Tongue (tissue), 2 donors: ENCODE results near the gene TTC12. TPM values are rescaled to one million over a fixed set of nuclear protein-coding genes. Genes with fewer than 3 reads are reported as not detected.
"Not testable (repeated sequence)": the region's sequence is repeated elsewhere in the genome, so short reads cannot be mapped to it uniquely, and the experiment has no call there.

ENCODE experiments used
- DNase-seq: peaks from one replicate; pipeline ENCODE4 v3.0.0-alpha.2; 2015
- total RNA-seq: library from RNA; depleted of rRNA; stranded (reverse); fragments of >200 nt; gene quantifications from one replicate; pipeline ENCODE4 v1.2.3, GENCODE V29; 2014

The TTC12 gene
- total RNA-seq, 1 donor from 2014 or later: 17.8 TPM

DNA sequence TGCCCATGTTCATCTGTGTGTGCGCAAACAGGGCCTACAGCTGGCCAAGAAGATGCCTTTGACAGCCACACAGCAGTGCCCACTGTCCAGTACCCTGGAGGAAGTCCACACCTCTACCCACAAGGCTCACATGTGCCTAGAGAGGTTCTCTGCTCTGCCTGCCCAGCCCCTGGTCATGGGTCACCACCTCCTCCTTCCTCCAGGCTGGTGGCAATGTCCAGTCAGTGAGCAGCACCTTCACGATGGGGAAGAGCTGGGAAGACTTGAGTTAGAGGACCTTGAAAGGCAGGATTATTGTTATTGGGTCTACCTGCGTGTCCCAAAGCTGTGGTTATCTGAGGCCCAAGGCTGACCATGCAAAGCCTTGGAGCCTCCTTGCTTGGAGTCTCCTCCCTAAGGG lies 28.4 kb upstream of the TTC12 start:
- DNase-seq: no peak

DNA sequence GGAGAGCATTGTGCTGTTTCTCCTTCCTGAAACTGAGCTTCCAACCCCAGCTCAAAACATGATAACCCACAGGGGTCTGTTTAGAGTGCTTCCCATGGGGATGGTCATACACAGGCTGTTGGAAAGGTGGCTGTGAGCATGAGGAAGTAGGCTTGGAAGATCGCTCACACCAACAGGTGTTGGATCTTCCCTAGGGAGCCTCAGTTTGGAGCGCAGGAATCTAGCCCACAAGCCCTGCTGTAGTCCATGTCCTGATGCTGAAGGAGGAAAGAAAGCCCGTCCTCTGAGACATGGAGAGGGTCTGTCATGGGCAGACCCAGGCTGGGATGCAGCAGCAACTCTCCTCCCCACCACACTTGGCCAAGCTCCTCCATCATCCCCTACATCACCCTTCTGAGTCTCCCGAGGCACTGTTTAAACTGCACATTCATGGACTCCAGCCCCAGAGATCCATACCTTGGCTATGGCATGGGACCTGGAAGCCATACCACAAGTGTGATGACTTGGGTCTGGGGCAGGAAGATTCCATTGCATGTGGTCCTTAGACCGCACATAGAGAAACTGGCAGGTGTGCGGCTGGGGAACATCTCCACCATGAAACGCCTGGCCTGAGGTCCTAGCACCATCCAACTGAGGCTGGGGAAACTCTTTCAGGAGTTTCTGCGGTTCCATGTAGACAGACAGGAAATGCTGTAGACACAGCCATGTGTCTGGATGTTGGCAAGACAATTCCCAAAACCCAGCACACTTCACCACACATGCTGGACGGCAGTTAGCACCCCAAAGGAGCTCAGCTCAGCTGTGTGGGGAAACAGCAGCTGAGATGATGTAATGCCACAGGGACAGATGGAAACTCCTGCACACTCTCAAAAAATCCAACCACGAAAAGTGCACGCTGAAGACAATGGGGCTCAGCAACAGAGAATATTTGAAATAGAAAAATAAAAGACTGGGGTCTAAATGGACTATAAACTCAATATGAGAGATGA lies 27.6 kb upstream of the TTC12 start:
- peak; percentile 88 for DNase-seq

DNA sequence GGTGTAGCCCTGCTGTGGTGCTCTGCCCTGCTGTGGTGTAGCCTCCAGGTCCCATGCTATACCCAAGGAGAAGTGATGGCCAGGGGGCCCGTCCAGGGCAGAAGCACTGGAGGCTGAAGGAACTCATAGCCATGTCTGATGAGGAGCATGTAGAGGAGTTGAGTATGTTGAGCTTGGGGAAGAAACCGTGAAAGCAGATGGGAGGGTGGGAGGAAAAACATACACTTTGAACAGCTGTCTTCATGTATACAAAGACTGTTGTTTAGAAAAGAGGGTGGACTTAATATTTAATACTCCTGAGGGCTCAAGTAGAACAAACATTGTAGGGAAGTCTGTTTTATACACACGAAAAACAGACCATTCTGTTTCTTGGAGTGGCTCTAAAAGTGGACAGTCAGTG lies 26.6 kb upstream of the TTC12 start:
- peak; percentile 55 for DNase-seq

DNA sequence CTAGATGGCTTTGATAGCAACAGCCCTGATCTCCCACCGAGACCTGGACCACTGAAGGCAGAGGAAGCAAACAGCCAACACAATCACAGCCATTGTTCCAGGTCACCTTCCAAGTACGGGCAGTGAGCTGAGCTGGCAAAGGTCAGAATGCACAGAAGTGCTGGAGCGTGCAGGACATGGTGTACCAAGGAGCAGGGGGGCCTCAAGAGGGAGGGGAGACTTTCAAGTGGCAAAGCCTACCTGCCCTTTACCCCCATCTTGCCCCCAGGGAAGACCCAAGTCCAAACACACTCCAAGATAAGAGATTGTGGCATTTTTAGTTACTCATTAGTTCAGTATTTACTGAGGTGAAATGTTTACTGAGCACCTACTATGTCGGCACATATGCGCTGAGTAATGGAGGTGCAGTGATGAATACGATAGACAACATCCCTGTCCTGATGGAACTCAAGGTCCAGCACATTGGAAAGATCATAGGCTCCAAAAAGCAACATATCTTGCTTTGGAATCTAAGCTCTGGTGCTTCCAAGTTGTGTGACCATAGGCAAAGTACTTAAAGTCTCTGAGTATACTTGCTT lies 26.0 kb upstream of the TTC12 start:
- DNase-seq: no peak

DNA sequence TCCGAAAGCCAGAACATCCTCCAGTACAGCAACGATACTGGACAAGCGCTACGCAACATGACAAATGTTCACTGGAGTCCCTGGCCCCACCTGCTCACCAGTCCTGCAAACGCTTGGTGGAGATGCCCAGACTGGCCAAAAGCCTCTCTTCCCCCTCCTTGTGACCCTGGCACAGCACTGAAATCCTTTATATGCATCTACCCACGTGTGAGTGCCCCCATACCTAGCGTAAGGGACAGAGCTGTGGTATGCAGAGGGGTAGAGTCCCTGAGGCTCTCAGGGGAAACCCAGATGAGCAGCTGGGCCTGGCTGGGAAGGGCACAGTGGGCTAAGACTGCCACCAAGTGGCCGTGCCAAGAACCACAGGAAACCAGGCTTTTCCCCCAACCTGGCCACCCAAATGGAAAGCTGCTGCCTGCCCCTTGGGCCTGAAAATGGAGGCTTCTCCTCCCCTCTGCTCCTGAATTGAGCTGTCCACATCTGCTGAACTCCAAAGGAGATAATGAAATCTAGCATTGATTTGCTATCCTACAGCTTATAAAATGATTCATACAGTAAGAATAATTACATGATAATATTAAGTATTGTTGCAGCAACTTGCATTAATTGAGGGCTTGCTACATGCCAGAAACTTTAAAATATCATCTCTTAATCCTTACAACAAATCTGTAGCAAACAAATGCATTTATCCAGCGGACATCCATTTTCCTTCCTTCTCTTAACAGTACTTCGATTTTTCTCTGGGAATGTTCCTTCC lies 24.8 kb upstream of the TTC12 start:
- peak; percentile 82 for DNase-seq

DNA sequence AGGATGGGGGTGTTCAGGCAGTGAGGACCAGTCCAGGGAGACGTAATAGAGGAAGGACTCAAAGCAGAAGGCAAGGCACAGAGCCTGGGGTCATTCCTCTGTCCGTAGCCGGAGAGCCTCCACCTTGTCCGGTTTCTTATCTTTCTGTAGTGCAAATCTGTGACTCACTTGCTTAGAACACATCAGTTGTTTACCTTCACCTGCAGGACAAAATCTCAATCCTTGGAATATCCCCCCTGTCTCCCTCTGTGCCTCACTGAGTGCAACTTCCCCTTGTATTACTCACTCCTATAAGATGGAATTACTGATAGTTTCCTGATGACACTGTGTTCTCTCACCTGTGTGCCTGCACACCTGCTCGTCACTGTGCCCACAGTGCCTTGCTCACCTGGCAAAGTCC lies 20.4 kb upstream of the TTC12 start:
- DNase-seq: no peak

DNA sequence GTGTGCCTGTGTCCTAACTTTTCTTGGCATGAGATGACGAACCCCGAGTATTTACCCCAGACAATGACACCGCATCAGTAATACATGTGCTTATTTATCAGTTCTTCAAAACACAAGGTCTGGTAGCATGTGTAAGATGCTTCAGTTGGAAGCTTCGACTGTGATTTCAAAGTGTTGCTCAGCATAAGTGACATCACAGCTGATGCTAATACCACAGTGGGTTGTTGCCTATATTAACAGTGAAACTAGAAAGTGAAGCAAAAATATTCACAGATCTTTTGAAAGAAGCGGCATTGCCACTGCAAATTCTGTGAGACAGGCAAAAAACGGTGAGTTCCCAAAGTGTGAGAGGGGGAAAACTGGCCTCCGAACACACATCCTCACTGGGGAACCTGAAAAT lies 18.4 kb upstream of the TTC12 start:
- no peak for DNase-seq

DNA sequence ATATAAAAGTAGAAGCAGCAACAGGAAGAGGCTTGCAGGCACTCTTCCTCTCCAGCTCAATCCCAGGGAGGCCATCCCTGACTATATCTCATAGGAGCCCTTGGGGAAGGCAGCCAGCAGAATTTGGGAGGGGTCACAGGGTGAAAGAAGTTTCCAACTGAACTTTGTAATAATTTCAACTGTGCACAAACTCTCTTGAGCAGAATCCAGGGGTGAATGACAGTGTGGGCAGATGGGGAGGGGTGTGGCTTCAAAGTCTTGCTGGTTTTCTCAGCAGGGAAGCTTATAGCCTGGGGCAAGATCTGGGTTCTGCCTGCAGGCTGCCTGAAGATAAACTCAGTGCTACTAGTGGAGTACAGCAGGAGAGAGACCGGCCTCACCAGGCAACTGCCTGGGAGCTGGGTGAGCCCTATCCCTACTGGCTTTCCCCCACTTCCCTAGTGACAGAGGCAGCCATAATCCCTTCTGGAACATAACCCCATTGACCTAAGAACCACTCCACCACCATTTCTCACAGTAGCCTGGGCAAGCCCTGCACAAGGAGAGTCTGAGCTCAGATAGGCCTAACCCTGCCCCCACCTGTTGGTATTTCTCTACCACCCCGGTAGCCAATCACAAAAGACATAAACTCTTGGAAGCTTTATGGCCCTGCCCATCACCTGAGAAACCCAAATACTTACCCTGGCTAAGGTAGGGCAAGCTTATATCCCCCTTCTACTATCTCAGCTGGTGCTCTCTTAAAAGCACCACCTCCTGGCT lies 17.8 kb upstream of the TTC12 start:
- no peak for DNase-seq

DNA sequence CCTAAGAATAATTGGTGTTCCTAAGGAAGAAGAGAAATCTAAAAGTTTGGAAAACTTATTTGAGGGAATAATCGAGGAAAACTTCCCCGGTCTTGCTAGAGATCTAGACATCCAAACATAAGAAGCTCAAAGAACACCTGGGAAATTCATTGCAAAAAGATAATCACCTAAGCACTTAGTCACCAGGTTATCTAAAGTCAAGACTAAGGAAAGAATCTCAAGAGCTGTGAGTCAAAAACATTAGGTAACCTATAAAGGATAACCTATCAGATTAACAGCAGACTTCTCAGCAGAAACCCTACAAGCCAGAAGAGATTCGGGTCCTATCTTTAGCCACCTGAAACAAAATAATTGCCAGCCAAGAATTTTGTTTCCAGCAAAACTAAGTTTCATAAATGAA lies 15.9 kb upstream of the TTC12 start:
- DNase-seq: not testable (repeated sequence)

DNA sequence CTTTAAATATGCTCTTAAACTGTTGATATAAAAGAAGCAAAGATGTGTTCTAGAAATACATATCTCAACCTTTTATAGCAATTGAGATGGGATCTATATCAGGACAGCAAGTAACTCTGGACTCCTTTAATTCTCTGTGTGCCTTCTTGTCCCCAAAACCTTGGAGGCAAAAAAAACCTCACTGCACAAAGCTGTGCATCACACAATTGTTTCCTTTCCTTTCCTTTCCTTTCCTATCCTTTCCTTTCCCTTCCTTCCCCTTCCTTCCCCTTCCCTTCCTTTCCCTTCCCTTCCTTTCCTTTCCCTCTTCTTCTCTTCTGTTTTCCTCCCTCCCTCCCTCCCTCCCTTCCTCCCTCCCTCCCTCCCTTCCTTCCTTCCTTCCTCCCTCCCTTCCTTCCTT lies 9.5 kb upstream of the TTC12 start:
- no peak for DNase-seq

DNA sequence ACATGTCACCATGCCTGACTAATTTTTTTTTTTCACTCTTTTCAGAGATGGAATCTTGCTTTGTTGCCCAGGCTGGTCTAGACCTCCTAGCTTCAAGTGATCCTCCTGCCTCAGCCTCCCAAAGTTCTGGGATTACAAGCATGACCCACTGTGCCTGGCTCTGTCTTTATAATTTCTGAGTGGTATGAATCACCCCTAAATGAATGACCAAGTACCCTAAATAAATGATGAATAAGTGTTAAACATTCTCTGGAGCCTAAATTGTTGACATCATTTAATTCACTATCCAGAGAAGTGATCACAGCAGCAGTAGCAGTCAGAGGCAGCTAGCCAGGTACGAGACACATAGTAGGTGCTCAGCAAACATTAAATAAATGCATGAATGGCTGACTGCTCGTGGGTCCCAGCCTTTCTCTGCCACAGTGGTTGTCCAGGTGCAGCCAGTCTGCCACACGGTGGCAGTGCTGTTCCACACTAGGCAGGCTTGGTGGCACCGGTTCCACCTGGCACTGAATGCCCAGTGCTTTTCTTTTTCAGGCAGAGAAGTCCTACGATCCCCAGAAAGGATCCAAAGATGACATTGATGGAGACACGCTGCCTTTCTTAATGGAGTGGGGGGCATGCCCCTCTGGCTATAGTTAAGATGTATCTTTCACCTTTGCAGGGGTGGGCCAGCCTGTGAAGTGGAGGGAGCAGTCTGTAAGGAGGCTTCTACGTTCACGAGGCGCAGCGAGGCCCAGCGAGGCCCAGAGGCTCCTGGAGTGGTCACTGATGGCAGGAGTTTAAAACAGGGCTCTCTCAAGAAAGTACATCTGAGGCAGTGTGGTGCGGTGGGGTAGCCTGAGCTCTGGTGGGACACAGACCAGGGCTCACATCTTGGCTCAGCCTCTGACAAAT lies 8.7 kb upstream of the TTC12 start:
- DNase-seq: peak; percentile 84

DNA sequence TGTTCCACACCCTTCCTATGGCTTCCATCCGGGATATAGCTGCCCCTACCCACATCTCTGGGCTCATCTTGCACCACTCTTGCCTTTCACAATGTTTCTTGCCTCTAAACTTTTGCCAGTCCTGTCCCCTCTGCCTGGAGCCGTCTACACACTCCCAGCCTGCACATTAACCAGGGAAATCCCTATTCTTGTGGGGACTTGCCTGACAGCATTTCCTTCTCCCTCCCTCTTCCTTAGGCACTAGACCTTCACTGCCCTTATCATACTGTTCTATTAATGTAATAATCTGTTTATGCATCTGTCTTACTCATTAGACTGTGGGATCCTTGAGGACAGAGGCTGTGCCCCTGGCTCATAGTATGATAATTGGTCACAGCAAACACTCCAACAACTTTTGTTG lies 5.8 kb upstream of the TTC12 start:
- DNase-seq: no peak

DNA sequence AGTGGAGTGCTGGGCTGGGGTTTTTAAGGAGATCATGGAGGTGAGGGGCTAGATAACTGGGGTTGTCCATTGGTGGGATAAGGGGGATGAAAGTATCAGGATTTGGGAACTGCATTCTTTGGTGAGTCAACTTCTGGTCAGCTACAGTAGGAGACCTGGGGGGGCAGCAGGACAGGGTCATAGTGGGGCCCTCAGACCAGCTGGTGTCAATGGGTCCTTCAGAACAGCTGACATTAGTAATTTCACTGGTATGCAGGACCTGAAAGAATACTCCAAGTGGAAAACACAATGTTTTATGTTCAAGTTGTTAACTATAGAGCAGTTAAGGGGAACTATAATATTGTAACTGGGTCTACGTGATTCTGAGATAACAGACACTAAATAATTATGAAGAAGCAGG lies 2.8 kb upstream of the TTC12 start:
- DNase-seq: no peak

DNA sequence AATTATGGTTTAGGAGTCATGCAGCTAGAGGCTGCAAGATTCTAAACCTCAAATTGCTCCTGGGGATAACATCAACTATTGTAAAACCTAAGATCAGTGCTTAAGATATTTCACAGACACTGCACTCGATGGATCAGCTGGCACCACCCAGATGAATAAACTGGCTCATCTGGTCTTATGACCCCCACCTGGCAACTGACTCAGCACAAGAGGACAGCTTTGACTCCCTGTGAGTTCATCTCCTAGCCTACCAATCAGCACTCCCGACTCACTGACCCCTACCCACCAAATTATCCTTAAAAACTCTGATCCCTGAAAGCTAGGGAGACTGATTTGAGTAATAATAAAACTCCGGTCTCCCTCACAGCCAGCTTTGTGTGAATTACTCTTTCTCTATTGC lies 782 bp upstream of the TTC12 start:
- DNase-seq: no peak

DNA sequence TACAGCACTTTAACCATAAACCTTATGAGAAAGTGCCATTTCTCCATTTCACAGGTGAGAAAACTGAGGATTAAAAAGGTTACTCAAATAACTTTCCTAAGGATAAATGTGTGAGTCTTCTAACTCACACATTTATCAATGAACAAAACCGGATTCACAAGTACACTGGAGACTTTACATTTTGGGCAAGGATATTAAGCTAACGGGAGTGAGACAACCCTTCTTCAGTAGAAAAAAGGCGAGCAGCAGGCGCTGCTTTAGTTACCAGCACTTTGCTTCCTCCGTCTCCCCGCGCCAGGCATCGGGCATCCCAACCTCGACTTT lies 356 bp upstream of the TTC12 start:
- no peak for DNase-seq

DNA sequence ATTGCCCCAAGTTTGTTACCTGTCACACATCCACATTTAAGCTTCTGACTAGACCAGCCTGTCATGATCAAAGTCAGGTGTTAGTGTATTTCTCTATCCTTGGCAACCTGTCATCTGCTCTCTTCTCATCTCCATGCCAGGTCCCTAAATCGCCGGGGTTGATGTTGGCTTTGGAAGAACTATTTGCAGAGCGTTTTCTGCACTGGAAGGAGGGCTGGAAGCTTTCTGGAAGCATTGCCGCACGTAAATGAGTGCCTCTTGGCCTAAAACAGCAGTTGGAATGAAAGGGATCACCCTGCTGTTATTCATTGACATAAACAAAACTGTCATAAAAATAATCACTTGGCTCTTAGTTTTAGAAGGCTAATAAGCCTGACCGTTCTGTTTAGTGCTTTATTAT lies 1.4 kb downstream of the TTC12 start:
- no peak for DNase-seq

DNA sequence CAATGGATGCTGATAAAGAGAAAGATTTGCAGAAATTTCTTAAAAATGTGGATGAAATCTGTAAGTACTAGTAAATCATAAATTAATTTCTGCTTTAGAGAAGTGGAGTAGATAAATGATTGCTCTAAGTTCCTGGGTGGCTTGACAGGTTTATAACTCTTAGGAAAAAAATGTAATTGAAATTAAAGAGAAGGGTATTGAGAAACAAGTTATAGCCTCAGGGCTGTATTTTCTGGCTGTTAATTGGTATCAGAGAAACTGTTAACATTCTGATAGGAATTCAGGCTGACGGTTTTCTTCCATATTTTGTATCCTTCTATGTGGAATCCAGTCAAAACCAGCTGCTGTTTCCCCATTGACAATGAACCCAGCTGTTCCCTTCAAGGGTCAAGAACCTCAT lies 1.9 kb downstream of the TTC12 start:
- DNase-seq: no peak

DNA sequence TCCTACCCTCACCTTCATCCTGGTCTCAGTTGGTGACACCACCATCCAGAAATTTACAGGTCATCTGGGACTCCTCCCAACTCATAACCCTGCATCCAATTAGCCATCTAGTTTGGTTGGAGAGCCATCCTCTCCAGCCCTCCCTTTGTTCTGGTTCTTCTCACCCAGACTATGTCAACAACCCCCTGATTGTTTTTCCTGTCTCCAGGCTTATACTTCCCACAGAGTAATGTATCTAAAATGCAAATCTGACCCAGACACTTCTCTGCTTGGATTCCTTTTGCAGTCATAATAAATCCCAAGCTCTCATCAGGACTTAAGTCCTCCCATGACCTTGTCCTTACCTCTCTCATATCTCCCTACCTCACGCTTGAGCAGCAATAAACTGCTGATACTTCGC lies 3.0 kb downstream of the TTC12 start:
- DNase-seq: no peak

DNA sequence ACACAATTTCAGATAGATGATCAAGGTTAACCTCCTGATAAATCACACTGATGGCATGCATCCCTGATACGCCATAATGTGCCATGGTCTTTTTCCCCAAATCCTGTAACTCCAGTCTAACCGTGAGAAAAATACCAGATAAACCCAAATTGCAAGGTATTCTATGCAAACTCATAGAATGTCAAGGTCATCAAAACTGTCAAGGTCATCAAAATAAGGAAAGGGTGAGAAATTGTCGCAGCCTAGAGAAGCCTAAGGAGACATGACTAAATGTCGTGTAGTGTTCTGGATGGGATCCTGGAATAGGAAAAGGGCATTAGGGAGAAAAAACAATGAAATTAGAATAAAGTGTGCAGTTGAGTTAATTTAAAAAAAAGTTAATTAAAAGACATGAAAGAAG lies 4.7 kb downstream of the TTC12 start:
- no peak for DNase-seq

DNA sequence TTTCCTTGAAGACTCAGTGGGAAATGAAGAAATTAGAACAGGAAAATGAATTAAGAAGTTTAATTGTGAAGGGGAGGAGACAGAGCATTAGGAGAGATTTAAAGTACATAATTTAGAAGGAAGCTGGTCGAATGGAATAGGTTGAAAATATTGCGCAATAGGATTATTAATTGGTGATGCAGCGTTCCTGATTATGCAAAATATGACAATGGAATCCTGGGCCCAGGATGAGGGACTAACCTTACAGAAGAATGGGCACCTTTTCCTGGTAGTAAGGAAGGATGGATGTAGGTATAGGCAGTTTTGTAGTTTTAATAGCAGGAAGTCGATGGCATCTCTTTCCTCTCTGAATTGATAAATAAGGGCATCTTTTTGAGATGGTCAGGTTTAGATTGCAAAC lies 7.8 kb downstream of the TTC12 start:
- DNase-seq: no peak

DNA sequence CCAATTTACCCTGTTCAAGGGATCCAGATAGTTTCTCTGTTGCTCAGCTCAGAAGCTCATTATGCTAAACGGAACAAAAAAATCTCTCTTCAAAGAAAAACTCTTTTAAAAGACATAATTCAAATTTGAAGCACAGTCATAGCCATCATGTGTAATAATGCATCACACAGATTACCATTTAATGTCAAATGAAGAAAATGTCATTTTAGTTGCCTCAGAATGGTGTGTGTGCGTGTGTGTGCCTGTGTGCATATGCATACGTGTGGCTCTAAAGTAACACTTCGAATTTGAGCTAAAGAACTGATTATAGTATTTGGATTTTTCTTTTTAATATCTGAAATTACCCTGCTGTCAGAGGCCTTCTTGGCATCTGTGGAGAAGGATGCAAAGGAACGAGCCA lies 9.9 kb downstream of the TTC12 start:
- no peak for DNase-seq

DNA sequence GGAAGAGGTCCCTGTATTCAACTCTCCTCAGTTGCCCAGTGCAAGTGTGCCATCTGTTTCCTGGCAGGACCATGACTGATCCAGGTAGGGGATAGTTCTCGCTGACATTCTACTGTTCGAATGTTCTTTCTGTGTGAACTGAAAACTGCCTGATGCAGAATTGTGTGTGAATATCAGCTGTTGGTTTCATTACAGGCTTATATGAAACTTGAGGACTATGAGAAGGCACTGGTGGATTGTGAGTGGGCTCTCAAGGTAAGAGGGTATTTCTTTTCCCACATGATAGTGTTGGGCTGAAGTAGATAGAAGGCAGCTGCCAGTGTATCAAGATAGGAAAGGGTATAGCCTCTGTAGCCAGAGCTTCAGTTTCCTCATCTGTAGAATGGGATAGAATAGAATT lies 15.3 kb downstream of the TTC12 start:
- DNase-seq: no peak
